HepG2 (cell line): ENCODE results near the gene TMOD2. TPM values are rescaled to one million over a fixed set of nuclear protein-coding genes. Genes with fewer than 3 reads are reported as not detected.

Experiments used
- ATAC-seq: fragments of 200-7000 bp; cut with Tn5 transposase; 3 replicates; pipeline ENCODE4 v1.9.1; 2020; ENCODE audit warnings: mild to moderate bottlenecking, moderate library complexity
- BruUV-seq: library from RNA; stranded (reverse); fragments of 400-500 nt; replicated peaks from 2 replicates; lab custom pipeline; 2021; lab: Mats Ljungman, UMichigan
- CTCF ChIA-PET: fragments of 300-600 bp; formaldehyde crosslinking; extraction: SDS; loops from one replicate; lab custom pipeline; 2021; ENCODE audit warnings: low total read pairs, inconsistent platforms, low intra/inter-chr PET ratio; lab: Yijun Ruan, JAX
- POLR2A ChIA-PET: fragments of 350-600 bp; sonication (Branson Sonifier 250); formaldehyde crosslinking; loops from one replicate; lab custom pipeline; 2020; ENCODE audit warnings: antibody characterized with exemption, inconsistent platforms; lab: Yijun Ruan, JAX
- DNase-seq: peaks from one replicate; pipeline ENCODE4 v3.0.0-alpha.2; 2015; ENCODE audit warnings: low spot score
- FAIRE-seq: peaks from 3 replicates; lab custom pipeline; 2011; peaks lifted over from hg19 to GRCh38; lab: Jason Lieb, UNC
- H2AFZ ChIP-seq: one replicate; pipeline ENCODE4 v1.6.1; 2011; ENCODE audit warnings: low read length, inconsistent platforms
- H3K27ac ChIP-seq: fragments of 300-600 bp; 3 replicates; pipeline ENCODE4 v1.8.0; 2011; ENCODE audit warnings: mixed run types, mild to moderate bottlenecking, mixed read lengths, low read length, inconsistent platforms; ENCODE audit not compliant: insufficient read depth; ENCODE audit errors: extremely low read length
- H3K27me3 ChIP-seq, 2 experiments: fragments of 200-600 bp in 1 of 2; 2 replicates in 1 of 2; 3 replicates in 1 of 2; pipeline versions ENCODE4 v1.6.0 to v1.8.0; 2011; ENCODE audit warnings: low read length in 2 of 2, mild to moderate bottlenecking in 2 of 2, moderate library complexity in 2 of 2, inconsistent platforms in 1 of 2; ENCODE audit not compliant: insufficient read depth in 2 of 2, control insufficient read depth in 1 of 2
- H3K36me3 ChIP-seq, 2 experiments: fragments of 200-600 bp in 1 of 2; replicated peaks in 1 of 2; 2 replicates in 1 of 2; 3 replicates in 1 of 2; pipeline versions ENCODE4 v1.5.1 to v1.8.0; 2011; ENCODE audit warnings: low read length in 2 of 2, inconsistent platforms in 1 of 2; ENCODE audit not compliant: insufficient read depth in 2 of 2, control insufficient read depth in 1 of 2
- H3K4me1 ChIP-seq: 2 replicates; pipeline ENCODE4 v1.5.1; 2012; ENCODE audit warnings: low read length, inconsistent platforms; ENCODE audit not compliant: insufficient read depth
- H3K4me2 ChIP-seq: 2 replicates; pipeline ENCODE4 v1.6.0; 2011; ENCODE audit warnings: low read depth, low read length, inconsistent platforms
- H3K4me3 ChIP-seq, 3 experiments: fragments of 200-600 bp in 1 of 3; sonication (generic), shearing (Covaris generic) in 1 of 3; replicated peaks in 1 of 3; 2 replicates each; pipeline ENCODE4 v1.5.1; 2011 to 2016; ENCODE audit warnings: low read length in 3 of 3, inconsistent platforms in 2 of 3, low read depth in 2 of 3, mild to moderate bottlenecking in 2 of 3, control low read depth in 1 of 3, mixed read lengths in 1 of 3; ENCODE audit not compliant: insufficient read depth in 1 of 3
- H3K79me2 ChIP-seq: one replicate; pipeline ENCODE4 v1.6.1; 2011; ENCODE audit warnings: low read length, inconsistent platforms; ENCODE audit not compliant: insufficient read depth
- H3K9ac ChIP-seq: 2 replicates; pipeline ENCODE4 v1.6.0; 2011; ENCODE audit warnings: mild to moderate bottlenecking, low read depth, low read length, inconsistent platforms; ENCODE audit not compliant: insufficient read depth
- H3K9me3 ChIP-seq: 2 replicates; pipeline ENCODE4 v1.5.1; 2012; ENCODE audit warnings: mild to moderate bottlenecking, low read length
- H4K20me1 ChIP-seq: 2 replicates; pipeline ENCODE4 v1.6.0; 2011; ENCODE audit warnings: inconsistent platforms, mild to moderate bottlenecking, low read length, moderate library complexity; ENCODE audit not compliant: insufficient read depth
- EP300 ChIP-seq, 3 experiments: sonication (generic) in 1 of 3; formaldehyde crosslinking in 1 of 3; IDR thresholded peaks; 2 replicates each; pipeline versions ENCODE4 v1.5.1 to v1.6.1; 2011 to 2020; ENCODE audit warnings: low read depth in 2 of 3, low read length in 2 of 3, borderline replicate concordance in 1 of 3, improper control_type of control experiment in 1 of 3, mild to moderate bottlenecking in 1 of 3, missing genetic modification reagents in 1 of 3, moderate library complexity in 1 of 3
- FIP1L1 ChIP-seq: fragments of 200-400 bp; formaldehyde crosslinking; IDR thresholded peaks from 2 replicates; pipeline ENCODE4 v1.6.1; 2018; ENCODE audit warnings: low read depth, mild to moderate bottlenecking, low read length, moderate library complexity, borderline replicate concordance; ENCODE audit not compliant: insufficient read depth
- ISL2 ChIP-seq: sonication (generic); formaldehyde crosslinking; IDR thresholded peaks from 2 replicates; pipeline ENCODE4 v1.5.0; 2020; ENCODE audit warnings: missing genetic modification reagents
- MLLT10 ChIP-seq: sonication (generic); formaldehyde crosslinking; IDR thresholded peaks from 2 replicates; pipeline ENCODE4 v1.4.0; 2020; ENCODE audit warnings: missing genetic modification reagents
- PAWR ChIP-seq: sonication (generic); formaldehyde crosslinking; IDR thresholded peaks from 2 replicates; pipeline ENCODE4 v1.4.0; 2020; ENCODE audit warnings: missing genetic modification reagents, mild to moderate bottlenecking, borderline replicate concordance
- RCOR2 ChIP-seq: IDR thresholded peaks from 2 replicates; pipeline ENCODE4 v1.6.1; 2016; ENCODE audit warnings: missing biosample characterization, missing genetic modification reagents
- SATB2 ChIP-seq: sonication (generic); formaldehyde crosslinking; IDR thresholded peaks from 2 replicates; pipeline ENCODE4 v1.5.0; 2020; ENCODE audit warnings: missing genetic modification reagents
- THAP9 ChIP-seq: sonication (generic); formaldehyde crosslinking; IDR thresholded peaks from 2 replicates; pipeline ENCODE4; 2020; ENCODE audit warnings: missing genetic modification reagents, mild to moderate bottlenecking, borderline replicate concordance
- ZKSCAN8 ChIP-seq: IDR thresholded peaks from 2 replicates; pipeline ENCODE4 v1.6.1; 2016; ENCODE audit warnings: borderline replicate concordance, missing genetic modification reagents, missing compliant biosample characterization
- ZNF20 ChIP-seq: sonication (generic); formaldehyde crosslinking; IDR thresholded peaks from 2 replicates; pipeline ENCODE4 v1.4.0; 2020; ENCODE audit warnings: mild to moderate bottlenecking, moderate library complexity, missing genetic modification reagents
- ZNF275 ChIP-seq: sonication (generic); formaldehyde crosslinking; IDR thresholded peaks from 2 replicates; pipeline ENCODE4 v1.8.0; 2022; ENCODE audit warnings: missing genetic modification reagents, mild to moderate bottlenecking, inconsistent platforms, borderline replicate concordance
- ZNF431 ChIP-seq: sonication (generic); formaldehyde crosslinking; IDR thresholded peaks from 2 replicates; pipeline ENCODE4 v1.9.0; 2022; ENCODE audit warnings: missing genetic modification reagents, low read depth, mild to moderate bottlenecking, borderline replicate concordance
- ZNF710 ChIP-seq: sonication (generic); formaldehyde crosslinking; IDR thresholded peaks from 2 replicates; pipeline ENCODE4 v1.5.0; 2020; ENCODE audit warnings: mild to moderate bottlenecking, missing genetic modification reagents, borderline replicate concordance
- ZNF772 ChIP-seq: sonication (generic); formaldehyde crosslinking; IDR thresholded peaks from 2 replicates; pipeline ENCODE4 v1.5.0; 2020; ENCODE audit warnings: mild to moderate bottlenecking, missing genetic modification reagents
- ZNF775 ChIP-seq: sonication (generic); formaldehyde crosslinking; IDR thresholded peaks from 2 replicates; pipeline ENCODE4 v1.4.0; 2020; ENCODE audit warnings: missing genetic modification reagents, mild to moderate bottlenecking, moderate library complexity, borderline replicate concordance
- ZSCAN20 ChIP-seq: sonication (generic); formaldehyde crosslinking; IDR thresholded peaks from 2 replicates; pipeline ENCODE4 v1.4.0; 2020; ENCODE audit warnings: missing genetic modification reagents, mild to moderate bottlenecking, borderline replicate concordance
- WGBS: methylation state at CpG from one replicate; pipeline ENCODE4 v1.1.6; 2017; ENCODE audit warnings: low lambda C conversion rate; 5-methylcytosine and 5-hydroxymethylcytosine counted together
- in situ Hi-C: cut with HindIII; loops from 2 replicates; pipeline ENCODE4 v1.10.0; 2017; ENCODE audit warnings: low pct_unique_long_range_greater_than_20kb; ENCODE audit not compliant: extremely low pct_ligation_motif_present
- intact Hi-C: fragments of 100-400 bp; cut with micrococcal nuclease; formaldehyde crosslinking; loops from one replicate; pipeline ENCODE4 v1.10.0; 2022; ENCODE audit not compliant: unreplicated experiment
- polyA plus RNA-seq, 8 experiments: library from polyadenylated mRNA; depleted of rRNA in 3 of 8; stranded (reverse) in 7 of 8; unstranded in 1 of 8; fragments of >200 nt; fragmentation: Illumina TruSeq in 4 of 8; extraction: Trizol in 4 of 8; gene quantifications; 2 replicates each; pipeline versions ENCODE4 v1.2.1 to v1.2.3, GENCODE V29; 2011 to 2016; ENCODE audit warnings: low read depth in 4 of 8, missing spikeins in 1 of 8, mixed read lengths in 1 of 8; ENCODE audit not compliant: insufficient read depth in 1 of 8
- total RNA-seq, 5 experiments: library from RNA; depleted of rRNA; stranded (reverse); fragments of >200 nt; fragmentation: Illumina TruSeq; extraction: Trizol; gene quantifications; 2 replicates each; pipeline ENCODE4 v1.2.3, GENCODE V29; 2016; ENCODE audit warnings: low read depth in 1 of 5

The TMOD2 gene
- total and polyA plus RNA-seq, 2 of the 13 experiments (the other 11 are each of a cell fraction or from before 2014, with no cell fraction given), result 0.01 to 0.02 TPM

- in situ Hi-C loops (no loop called here), intact Hi-C loops (no loop called here)
- ATAC-seq (no peak), DNase-seq (no peak), FAIRE-seq (no peak)
- Histone ChIP-seq H3K36me3 (no peaks in the 10 kb centered on the region), H3K9me3 (no peaks in the 10 kb centered on the region), H3K4me1 (no peaks in the 10 kb centered on the region), H3K27ac (no peak overlapping the region), H3K27me3 (peaks cover 0 to 16% of the 10 kb centered on the region in 2 experiments; a peak in 3 of 5 replicates), H2AFZ (no peak overlapping the region), H3K9ac (no peak overlapping the region), H3K4me3 (no peak overlapping the region), H3K79me2 (no peaks in the 10 kb centered on the region), H3K4me2 (no peak overlapping the region), H4K20me1 (no peaks in the 10 kb centered on the region)
- ChIA-PET POLR2A (no interaction called here), CTCF (no interaction called here)
- no TSS peak for BruUV-seq
- WGBS, result 22% methylated on average over 1 of the region's 1 CpG
- no peak for TF ChIP-seq MLLT10 (CRISPR knock-in tag)
- no peak for TF ChIP-seq ZNF772
- TF ChIP-seq FIP1L1, result no peak
- TF ChIP-seq ISL2 (CRISPR knock-in tag), result no peak
- TF ChIP-seq EP300 (IDR thresholded peaks at IDR 0.05; ENCODE audit: low read depth in 2 of 2, low read length in 2 of 2), result no peak
- TF ChIP-seq EP300 (CRISPR knock-in tag; IDR thresholded peaks at IDR 0.05; ENCODE audit: borderline replicate concordance), result no peak
- TF ChIP-seq ZNF431, result no peak
- TF ChIP-seq THAP9, result no peak
- no peak for TF ChIP-seq ZNF710
- TF ChIP-seq ZSCAN20 (CRISPR knock-in tag), result no peak
- TF ChIP-seq SATB2 (CRISPR knock-in tag), result no peak
- no peak for TF ChIP-seq ZNF20 (CRISPR knock-in tag)
- TF ChIP-seq ZNF275 (CRISPR knock-in tag), result no peak
- no peak for TF ChIP-seq ZNF775 (CRISPR knock-in tag)
- TF ChIP-seq RCOR2 (CRISPR knock-in tag), result no peak
- no peak for TF ChIP-seq PAWR (CRISPR knock-in tag)
- no peak for TF ChIP-seq ZKSCAN8 (CRISPR knock-in tag)
Observed at GRCh38 chr15:51766341-51766740, 14.9 kb downstream of the TMOD2 start.
